GM12878 (cell line): ENCODE data around the gene PCDHA1. TPM values are rescaled to one million over a fixed set of nuclear protein-coding genes. Genes with fewer than 3 reads are reported as not detected.

Experiments used
- ATAC-seq: fragments of 200-7000 bp; cut with Tn5 transposase; 3 replicates; pipeline ENCODE4 v1.9.1; 2020; ENCODE audit warnings: mild to moderate bottlenecking, moderate library complexity
- BruUV-seq: library from RNA; stranded (reverse); fragments of 400-500 nt; replicated peaks from 2 replicates; lab custom pipeline; 2021; lab: Mats Ljungman, UMichigan
- CTCF ChIA-PET: fragments of 300-600 bp; sonication (Branson Sonifier 250); formaldehyde crosslinking; extraction: SDS; loops from one replicate; lab custom pipeline; 2021; ENCODE audit warnings: inconsistent platforms; lab: Yijun Ruan, JAX
- POLR2A ChIA-PET: fragments of 350-600 bp; formaldehyde crosslinking; extraction: SDS; loops from one replicate; lab custom pipeline; 2021; ENCODE audit warnings: inconsistent platforms; lab: Charles Lee
- RAD21 ChIA-PET: fragments of 300-600 bp; sonication (Branson Sonifier 250); formaldehyde crosslinking; loops from one replicate; lab custom pipeline; 2023; ENCODE audit warnings: antibody characterized with exemption; ENCODE audit not compliant: unreplicated experiment; lab: Charles Lee
- SMC1A ChIA-PET: fragments of 300-600 bp; sonication (Branson Sonifier 250); formaldehyde crosslinking; loops from one replicate; lab custom pipeline; 2023; ENCODE audit not compliant: unreplicated experiment, uncharacterized antibody; lab: Charles Lee
- DNase-seq: peaks from one replicate; pipeline ENCODE4 v3.0.0-alpha.2; 2011; ENCODE audit warnings: low read depth, low spot score
- FAIRE-seq: peaks from 3 replicates; lab custom pipeline; 2011; peaks lifted over from hg19 to GRCh38; lab: Jason Lieb, UNC
- H2AFZ ChIP-seq: 2 replicates; pipeline ENCODE4 v1.6.0; 2011; ENCODE audit warnings: low read depth, low read length, control low read depth; ENCODE audit not compliant: control insufficient read depth
- H3K27ac ChIP-seq: 2 replicates; pipeline ENCODE4 v1.5.1; 2011; ENCODE audit warnings: control low read depth; ENCODE audit not compliant: control insufficient read depth, insufficient read depth
- H3K27me3 ChIP-seq, 2 experiments: replicated peaks in 1 of 2; 2 replicates each; pipeline versions ENCODE4 v1.6.0 to v1.6.1; 2011; ENCODE audit warnings: low read length in 1 of 2; ENCODE audit not compliant: control insufficient read depth in 2 of 2, insufficient read depth in 2 of 2
- H3K36me3 ChIP-seq, 2 experiments: 2 replicates each; pipeline ENCODE4 v1.5.1; 2011; ENCODE audit warnings: low read length in 1 of 2; ENCODE audit not compliant: control insufficient read depth in 2 of 2, insufficient read depth in 2 of 2
- H3K4me1 ChIP-seq: 2 replicates; pipeline ENCODE4 v1.6.1; 2011; ENCODE audit warnings: mild to moderate bottlenecking, low read length, moderate library complexity, mixed read lengths; ENCODE audit not compliant: control insufficient read depth, insufficient read depth
- H3K4me2 ChIP-seq: 2 replicates; pipeline ENCODE4 v1.6.0; 2011; ENCODE audit warnings: control low read depth; ENCODE audit not compliant: control insufficient read depth, insufficient read depth
- H3K4me3 ChIP-seq: fragments of 200-600 bp; sonication (generic); 2 replicates; pipeline ENCODE4 v1.5.1; 2016
- H3K79me2 ChIP-seq: 2 replicates; pipeline ENCODE4 v1.6.0; 2011; ENCODE audit warnings: low read length; ENCODE audit not compliant: control insufficient read depth, insufficient read depth
- H3K9ac ChIP-seq: 2 replicates; pipeline ENCODE4 v1.8.0; 2011; ENCODE audit warnings: low read length, control low read depth, mixed read lengths; ENCODE audit not compliant: control insufficient read depth, insufficient read depth
- H3K9me3 ChIP-seq: replicated peaks from 3 replicates; pipeline ENCODE4 v1.5.1; 2011; ENCODE audit warnings: mild to moderate bottlenecking, low read length; ENCODE audit not compliant: control insufficient read depth, insufficient read depth
- H4K20me1 ChIP-seq: 2 replicates; pipeline ENCODE4 v1.6.0; 2011; ENCODE audit not compliant: control insufficient read depth, insufficient read depth
- CBX3 ChIP-seq: fragments of 200-600 bp; sonication (generic); IDR thresholded peaks from 2 replicates; pipeline ENCODE4 v1.6.1; 2016; ENCODE audit warnings: low read depth, borderline replicate concordance
- CHD2 ChIP-seq: IDR thresholded peaks from 2 replicates; pipeline ENCODE4 v1.6.1; 2011; ENCODE audit warnings: low read depth, low read length, improper control_type of control experiment, borderline replicate concordance
- CHD4 ChIP-seq: fragments of 200-600 bp; sonication (generic); IDR thresholded peaks from 2 replicates; pipeline ENCODE4 v1.6.1; 2016; ENCODE audit warnings: mild to moderate bottlenecking
- EGR1 ChIP-seq, 2 experiments: IDR thresholded peaks; 1 replicate in 1 of 2; 2 replicates in 1 of 2; pipeline ENCODE4 v1.6.1; 2011 to 2012; ENCODE audit warnings: low read depth in 2 of 2, low read length in 2 of 2, borderline replicate concordance in 1 of 2, mild to moderate bottlenecking in 1 of 2, moderate library complexity in 1 of 2
- HSF1 ChIP-seq: fragments of 150-350 bp; IDR thresholded peaks from 2 replicates; pipeline ENCODE4 v1.6.1; 2014; ENCODE audit warnings: mild to moderate bottlenecking, low read depth, low read length
- IKZF1 ChIP-seq: fragments of 450-650 bp; conservative IDR thresholded peaks from 2 replicates; pipeline ENCODE4 v1.6.1; 2017; ENCODE audit warnings: antibody characterized with exemption, mild to moderate bottlenecking
- IRF3 ChIP-seq: fragments of 450-650 bp; IDR thresholded peaks from 2 replicates; pipeline ENCODE4 v1.6.1; 2014; ENCODE audit warnings: mild to moderate bottlenecking
- MTA2 ChIP-seq: fragments of 450-650 bp; IDR thresholded peaks from 2 replicates; pipeline ENCODE4 v1.6.1; 2016; ENCODE audit warnings: low read depth, mild to moderate bottlenecking, moderate library complexity
- NFIC ChIP-seq: IDR thresholded peaks from 2 replicates; pipeline ENCODE4 v1.6.1; 2012; ENCODE audit warnings: low read depth, mild to moderate bottlenecking, inconsistent platforms, low read length, moderate library complexity
- NR2C1 ChIP-seq: fragments of 450-650 bp; IDR thresholded peaks from 2 replicates; pipeline ENCODE4 v1.6.1; 2017; ENCODE audit warnings: antibody characterized with exemption, mild to moderate bottlenecking, moderate library complexity
- POLR2AphosphoS5 ChIP-seq: IDR thresholded peaks from 2 replicates; pipeline ENCODE4 v1.6.1; 2011; ENCODE audit warnings: mild to moderate bottlenecking, low read length, inconsistent platforms
- RAD51 ChIP-seq: fragments of 450-650 bp; IDR thresholded peaks from 2 replicates; pipeline ENCODE4 v1.6.1; 2016; ENCODE audit warnings: moderate library complexity, mild to moderate bottlenecking, inconsistent platforms
- SIN3A ChIP-seq: IDR thresholded peaks from 2 replicates; pipeline ENCODE4 v1.6.1; 2012; ENCODE audit warnings: low read depth, low read length, improper control_type of control experiment
- SMAD1 ChIP-seq: fragments of 450-650 bp; IDR thresholded peaks from 2 replicates; pipeline ENCODE4 v1.6.1; 2018; ENCODE audit warnings: mild to moderate bottlenecking, low read depth; ENCODE audit not compliant: partially characterized antibody
- STAT3 ChIP-seq: IDR thresholded peaks from 2 replicates; pipeline ENCODE4 v1.6.1; 2011; ENCODE audit warnings: low read depth, low read length, improper control_type of control experiment
- TCF3 ChIP-seq: IDR thresholded peaks from 2 replicates; pipeline ENCODE4 v1.6.1; 2012; ENCODE audit warnings: low read depth, mild to moderate bottlenecking, low read length, borderline replicate concordance; ENCODE audit not compliant: insufficient read depth
- ZBTB4 ChIP-seq: fragments of 450-650 bp; formaldehyde crosslinking; IDR thresholded peaks from 2 replicates; pipeline ENCODE4 v1.4.0; 2022; ENCODE audit warnings: mild to moderate bottlenecking, moderate library complexity
- ZNF217 ChIP-seq: fragments of 450-650 bp; IDR thresholded peaks from 2 replicates; pipeline ENCODE4 v1.6.1; 2017; ENCODE audit warnings: antibody characterized with exemption, mild to moderate bottlenecking
- WGBS: methylation state at CpG from one replicate; pipeline ENCODE4 v1.1.6; 2016; ENCODE audit warnings: low lambda C conversion rate; ENCODE audit not compliant: insufficient replicate concordance, insufficient coverage; ENCODE audit errors: missing lambda C conversion rate; 5-methylcytosine and 5-hydroxymethylcytosine counted together
- in situ Hi-C: fragments of 300-500 bp; cut with MboI; formaldehyde crosslinking; loops from 9 replicates; pipeline ENCODE4 v1.14.3; 2018; ENCODE audit warnings: mixed read lengths
- intact Hi-C: fragments of 100-400 bp; cut with micrococcal nuclease; formaldehyde crosslinking; loops from one replicate; pipeline ENCODE4 v1.14.2; 2022; ENCODE audit not compliant: unreplicated experiment
- polyA plus RNA-seq, 11 experiments: library from polyadenylated mRNA; depleted of rRNA in 4 of 11; unstranded in 6 of 11; stranded (reverse) in 5 of 11; fragments of >200 nt; fragmentation: Nextera tagmentation in 4 of 11; fragmentation: Illumina TruSeq in 1 of 11; extraction: Ambion mirVana in 4 of 11; extraction: Trizol in 1 of 11; gene quantifications; 1 replicate in 1 of 11; 2 replicates in 10 of 11; pipeline versions ENCODE4 v1.2.1 to v1.2.3, GENCODE V29; 2011 to 2016; ENCODE audit warnings: inconsistent platforms in 2 of 11, missing spikeins in 2 of 11, low read depth in 1 of 11
- total RNA-seq, 4 experiments: library from RNA; depleted of rRNA in 3 of 4; stranded (reverse); fragments of >200 nt in 3 of 4; fragmentation: Illumina TruSeq in 1 of 4; extraction: Trizol in 1 of 4; gene quantifications; 2 replicates each; pipeline versions ENCODE4 v1.2.1 to v1.2.3, GENCODE V29; 2013 to 2021

PCDHA1 gene
- total and polyA plus RNA-seq, 10 of the 15 experiments (the other 5 are each of a cell fraction or from before 2014, with no cell fraction given), result 0.03 TPM; not detected in 9

- Histone ChIP-seq H3K4me3 (no peak overlapping the region), H3K4me2 (no peak overlapping the region), H3K4me1 (no peaks in the 10 kb centered on the region), H3K27me3 (no peaks in the 10 kb centered on the region), H4K20me1 (no peaks in the 10 kb centered on the region), H3K9me3 (no peaks in the 10 kb centered on the region; the same call in 1 of the 3 replicates), H2AFZ (no peak overlapping the region), H3K9ac (no peak overlapping the region), H3K79me2 (no peaks in the 10 kb centered on the region), H3K36me3 (no peaks in the 10 kb centered on the region), H3K27ac (no peak overlapping the region)
- no peak for DNase-seq
- in situ Hi-C loops, result no loop called here
- intact Hi-C loops, result no loop called here
- TF ChIP-seq CHD4 (no peak), STAT3 (no peak), IRF3 (no peak), CHD2 (no peak), EGR1 (IDR thresholded peaks at IDR 0.05; ENCODE audit: borderline replicate concordance in 1 of 2, low read depth in 2 of 2, low read length in 2 of 2) (no peak), RAD51 (no peak), IKZF1 (no peak), NR2C1 (no peak), NFIC (no peak), MTA2 (no peak), SMAD1 (no peak), SIN3A (no peak), POLR2AphosphoS5 (no peak), TCF3 (no peak), ZNF217 (no peak), CBX3 (no peak), ZBTB4 (CRISPR knock-in tag) (no peak), HSF1 (no peak)
- ChIA-PET RAD21 (no interaction called here), POLR2A (no interaction called here), CTCF (no interaction called here), SMC1A (no interaction called here)
- FAIRE-seq, result no peak
- 64% methylated on average over 18 of the region's 18 CpGs for WGBS
- no peak for ATAC-seq
- no TSS peak for BruUV-seq
Observed at GRCh38 chr5:140828362-140828737, 42.4 kb downstream of the PCDHA1 start.
